Stimulated activated CD8-positive, alpha-beta memory T cell treated with anti-CD3 and anti-CD28 coated beads, Interleukin-15, amount 100 ng/mL, for 24 hours (primary cell): ENCODE results near the gene RAD51B.

Source experiments
- DNase-seq: peaks from one replicate; pipeline ENCODE4 v3.0.0-alpha.2; 2020; ENCODE audit warnings: low read depth

The RAD51B gene

GRCh38 chr14:68492381-68493151 is 673.0 kb downstream of the RAD51B start:
- DNase-seq, result no peak

- DNase-seq, result no peak
Observed at GRCh38 chr14:68493152-68493911, 673.8 kb downstream of the RAD51B start.

GRCh38 chr14:68495101-68496039 is 675.8 kb downstream of the RAD51B start:
- DNase-seq, result no peak

GRCh38 chr14:68497011-68497410 is 677.4 kb downstream of the RAD51B start:
- DNase-seq, result no peak

- DNase-seq, result no peak
Observed at GRCh38 chr14:68499451-68499850, 679.9 kb downstream of the RAD51B start.

GRCh38 chr14:68501171-68501570 is 681.6 kb downstream of the RAD51B start:
- DNase-seq, result no peak

GRCh38 chr14:68501614-68502052 is 682.1 kb downstream of the RAD51B start:
- no peak for DNase-seq

GRCh38 chr14:68502230-68502629 is 682.7 kb downstream of the RAD51B start:
- no peak for DNase-seq

- no peak for DNase-seq
Observed at GRCh38 chr14:68503186-68503825, 683.7 kb downstream of the RAD51B start.

- DNase-seq, result no peak
Observed at GRCh38 chr14:68504861-68505260, 685.3 kb downstream of the RAD51B start.

GRCh38 chr14:68506021-68506644 is 686.6 kb downstream of the RAD51B start:
- DNase-seq, result no peak

GRCh38 chr14:68506645-68507419 is 687.3 kb downstream of the RAD51B start:
- DNase-seq, result no peak

GRCh38 chr14:68507544-68508081 is 688.0 kb downstream of the RAD51B start:
- DNase-seq, result no peak

- no peak for DNase-seq
Observed at GRCh38 chr14:68508581-68508980, 689.0 kb downstream of the RAD51B start.

- no peak for DNase-seq
Observed at GRCh38 chr14:68509188-68509983, 689.8 kb downstream of the RAD51B start.

GRCh38 chr14:68510201-68511128 is 690.9 kb downstream of the RAD51B start:
- DNase-seq, result no peak

- DNase-seq, result no peak
Observed at GRCh38 chr14:68511129-68512047, 691.8 kb downstream of the RAD51B start.
